CD14-positive monocyte (primary cell): ENCODE measurements around the gene PDZD8. TPM values are rescaled to one million over a fixed set of nuclear protein-coding genes. Genes with fewer than 3 reads are reported as not detected.

Source experiments
- DNase-seq, 3 donors: peaks; one replicate each; pipeline ENCODE4 v3.0.0-alpha.2; 2011 to 2022
- H2AFZ ChIP-seq: 2 replicates; pipeline ENCODE4 v1.6.0; 2012; ENCODE audit warnings: mild to moderate bottlenecking, low read depth, low read length, inconsistent platforms; ENCODE audit not compliant: insufficient read depth, poor library complexity, severe bottlenecking
- H3K27ac ChIP-seq, 2 donors: 1 replicate in 1 of 2; 2 replicates in 1 of 2; pipeline ENCODE4 v1.5.1; 2012 to 2013; ENCODE audit warnings: low read length in 2 of 2, control low read depth in 1 of 2, inconsistent platforms in 1 of 2, low read depth in 1 of 2, mild to moderate bottlenecking in 1 of 2
- H3K27me3 ChIP-seq, 2 donors: one replicate each; pipeline versions ENCODE4 v1.6.0 to v1.6.1; 2011 to 2013; ENCODE audit warnings: low read length in 2 of 2; ENCODE audit not compliant: control insufficient read depth in 2 of 2, insufficient read depth in 2 of 2
- H3K36me3 ChIP-seq, 2 donors: replicated peaks in 1 of 2; 1 replicate in 1 of 2; 2 replicates in 1 of 2; pipeline versions ENCODE4 v1.5.1 to v1.6.1; 2012 to 2013; ENCODE audit warnings: low read length in 2 of 2, control low read depth in 1 of 2, inconsistent platforms in 1 of 2, mild to moderate bottlenecking in 1 of 2; ENCODE audit not compliant: insufficient read depth in 2 of 2, control insufficient read depth in 1 of 2
- H3K4me1 ChIP-seq, 2 donors: 1 replicate in 1 of 2; 2 replicates in 1 of 2; pipeline versions ENCODE4 v1.5.1 to v1.6.1; 2012 to 2013; ENCODE audit warnings: low read length in 2 of 2, control low read depth in 1 of 2, inconsistent platforms in 1 of 2, mild to moderate bottlenecking in 1 of 2, moderate library complexity in 1 of 2; ENCODE audit not compliant: insufficient read depth in 2 of 2, control insufficient read depth in 1 of 2
- H3K4me2 ChIP-seq: replicated peaks from 2 replicates; pipeline ENCODE3; 2012; ENCODE audit warnings: low read length, moderate library complexity, mild to moderate bottlenecking; ENCODE audit not compliant: poor library complexity, severe bottlenecking; ENCODE audit errors: extremely low read depth
- H3K4me3 ChIP-seq, 3 experiments: fragments of 200-600 bp in 1 of 3; sonication (generic) in 1 of 3; replicated peaks in 1 of 3; 1 replicate in 2 of 3; 2 replicates in 1 of 3; pipeline ENCODE4 v1.5.1; 2011 to 2013; ENCODE audit warnings: low read length in 3 of 3, mild to moderate bottlenecking in 3 of 3, control low read depth in 2 of 3, low read depth in 2 of 3, inconsistent platforms in 1 of 3, moderate library complexity in 1 of 3
- H3K79me2 ChIP-seq: 2 replicates; pipeline ENCODE4 v1.6.0; 2012; ENCODE audit warnings: mild to moderate bottlenecking, control low read depth, inconsistent platforms, low read length, moderate library complexity; ENCODE audit not compliant: insufficient read depth
- H3K9ac ChIP-seq: 2 replicates; pipeline ENCODE4 v1.6.0; 2017; ENCODE audit warnings: low read length, mild to moderate bottlenecking; ENCODE audit not compliant: insufficient read depth, poor library complexity, severe bottlenecking
- H3K9me3 ChIP-seq, 2 donors: replicated peaks in 1 of 2; 1 replicate in 1 of 2; 2 replicates in 1 of 2; pipeline versions ENCODE4 v1.5.1 to v1.6.1; 2012 to 2013; ENCODE audit warnings: low read length in 2 of 2, control low read depth in 1 of 2; ENCODE audit not compliant: control insufficient read depth in 1 of 2, insufficient read depth in 1 of 2
- H4K20me1 ChIP-seq: 2 replicates; pipeline ENCODE4 v1.6.0; 2012; ENCODE audit warnings: mild to moderate bottlenecking, low read length, control low read depth, moderate library complexity; ENCODE audit not compliant: insufficient read depth
- H3K27ac Mint-ChIP-seq, 7 donors: one replicate each; pipeline ENCODE4 v1.8.0; 2020; ENCODE audit warnings: mild to moderate bottlenecking in 7 of 7, mixed read lengths in 7 of 7, moderate library complexity in 6 of 7, inconsistent platforms in 2 of 7
- H3K27me3 Mint-ChIP-seq, 3 donors: one replicate each; pipeline ENCODE4 v1.8.0; 2021 to 2022; ENCODE audit warnings: low read depth in 3 of 3, mild to moderate bottlenecking in 3 of 3, mixed read lengths in 3 of 3, moderate library complexity in 3 of 3, inconsistent platforms in 1 of 3
- H3K36me3 Mint-ChIP-seq, 2 donors: one replicate each; pipeline ENCODE4 v1.8.0; 2020; ENCODE audit warnings: mixed read lengths in 2 of 2, inconsistent platforms in 1 of 2, mild to moderate bottlenecking in 1 of 2
- H3K4me1 Mint-ChIP-seq: one replicate; pipeline ENCODE4 v1.8.0; 2020; ENCODE audit warnings: mild to moderate bottlenecking, mixed read lengths
- H3K4me3 Mint-ChIP-seq, 2 donors: one replicate each; pipeline ENCODE4 v1.8.0; 2020; ENCODE audit warnings: mild to moderate bottlenecking in 2 of 2, mixed read lengths in 2 of 2, moderate library complexity in 1 of 2
- H3K9me3 Mint-ChIP-seq, 7 donors: one replicate each; pipeline ENCODE4 v1.8.0; 2020 to 2022; ENCODE audit warnings: mixed read lengths in 7 of 7, mild to moderate bottlenecking in 6 of 7, moderate library complexity in 6 of 7, inconsistent platforms in 2 of 7
- WGBS: methylation state at CpG from one replicate; pipeline ENCODE4 v1.1.5; 2013; ENCODE audit warnings: missing lambda C conversion rate; ENCODE audit not compliant: insufficient coverage; 5-methylcytosine and 5-hydroxymethylcytosine counted together
- intact Hi-C, 2 donors: fragments of 100-400 bp; cut with micrococcal nuclease; formaldehyde crosslinking; loops; one replicate each; pipeline versions ENCODE4 v1.15.0 to v1.15.1; 2023
- polyA plus RNA-seq, 3 donors: library from polyadenylated mRNA; depleted of rRNA in 1 of 3; unstranded in 2 of 3; stranded (reverse) in 1 of 3; fragments of 300-500 nt in 2 of 3; fragments of >200 nt in 1 of 3; fragmentation: Illumina TruSeq in 2 of 3; gene quantifications; 1 replicate in 2 of 3; 2 replicates in 1 of 3; pipeline ENCODE4 v1.2.3, GENCODE V29; 2012 to 2021
- TF ChIP-seq, protein P1 (sequence below): fragments of 200-600 bp; IDR thresholded peaks from one replicate; pipeline ENCODE4 v1.8.0; 2022; ENCODE audit warnings: antibody characterized with exemption, mild to moderate bottlenecking

Gene PDZD8
- polyA plus RNA-seq, 3 donors = 4.6 to 104 (median 9.0) TPM

DNA sequence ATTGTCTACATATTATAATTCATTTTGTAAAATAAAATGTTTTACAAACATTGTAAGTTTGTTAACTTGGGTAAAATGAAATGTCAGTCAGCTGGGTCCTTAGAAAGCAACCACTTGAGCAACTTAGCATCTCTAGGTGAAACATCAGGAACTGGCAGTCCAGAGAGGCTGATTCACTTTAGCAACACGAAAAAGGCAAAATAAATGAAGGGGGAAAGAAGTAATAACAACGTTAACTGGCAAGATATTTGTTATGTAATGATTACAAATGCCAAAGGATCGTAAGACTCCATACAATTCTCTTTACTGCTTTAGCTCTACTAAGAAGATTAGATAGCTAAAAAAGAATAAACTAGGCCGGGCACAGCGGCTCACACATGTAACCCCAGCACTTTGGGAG is 5.0 kb downstream of the PDZD8 start:
- H3K27me3 Mint-ChIP-seq = peaks cover 0 to 2% (median 0%) of the 10 kb centered on the region in 3 donors
- peaks cover 92% of the 10 kb centered on the region for H4K20me1 ChIP-seq
- no peak overlapping the region for H3K4me3 Mint-ChIP-seq
- H3K9me3 Mint-ChIP-seq = no peaks in the 10 kb centered on the region
- no peaks in the 10 kb centered on the region for H3K9me3 ChIP-seq
- no peak overlapping the region for H3K4me2 ChIP-seq
- H3K79me2 ChIP-seq = peaks cover 100% of the 10 kb centered on the region
- intact Hi-C loops = loop anchor here in 1 of 2 donors (10.0 kb wide), 2 partner anchors 675 to 1385 kb away; partner anchors contain the start of genes CACUL1 and RAB11FIP2
- no peak overlapping the region for H3K4me3 ChIP-seq
- H3K36me3 ChIP-seq = no peaks in the 10 kb centered on the region
- H3K9ac ChIP-seq = no peak overlapping the region
- H3K27ac ChIP-seq = peak overlapping the region in 1 of 2 donors; percentile 37
- TF ChIP-seq, protein P1, sequence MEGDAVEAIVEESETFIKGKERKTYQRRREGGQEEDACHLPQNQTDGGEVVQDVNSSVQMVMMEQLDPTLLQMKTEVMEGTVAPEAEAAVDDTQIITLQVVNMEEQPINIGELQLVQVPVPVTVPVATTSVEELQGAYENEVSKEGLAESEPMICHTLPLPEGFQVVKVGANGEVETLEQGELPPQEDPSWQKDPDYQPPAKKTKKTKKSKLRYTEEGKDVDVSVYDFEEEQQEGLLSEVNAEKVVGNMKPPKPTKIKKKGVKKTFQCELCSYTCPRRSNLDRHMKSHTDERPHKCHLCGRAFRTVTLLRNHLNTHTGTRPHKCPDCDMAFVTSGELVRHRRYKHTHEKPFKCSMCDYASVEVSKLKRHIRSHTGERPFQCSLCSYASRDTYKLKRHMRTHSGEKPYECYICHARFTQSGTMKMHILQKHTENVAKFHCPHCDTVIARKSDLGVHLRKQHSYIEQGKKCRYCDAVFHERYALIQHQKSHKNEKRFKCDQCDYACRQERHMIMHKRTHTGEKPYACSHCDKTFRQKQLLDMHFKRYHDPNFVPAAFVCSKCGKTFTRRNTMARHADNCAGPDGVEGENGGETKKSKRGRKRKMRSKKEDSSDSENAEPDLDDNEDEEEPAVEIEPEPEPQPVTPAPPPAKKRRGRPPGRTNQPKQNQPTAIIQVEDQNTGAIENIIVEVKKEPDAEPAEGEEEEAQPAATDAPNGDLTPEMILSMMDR = no peak
- peak overlapping the region in 2 of 7 donors; percentile 28 to 77 for H3K27ac Mint-ChIP-seq
- no peak overlapping the region for H2AFZ ChIP-seq
- H3K4me1 ChIP-seq = peaks cover 26 to 50% of the 10 kb centered on the region in 2 donors
- H3K36me3 Mint-ChIP-seq = peaks cover 0 to 13% of the 10 kb centered on the region in 2 donors
- H3K27me3 ChIP-seq = no peaks in the 10 kb centered on the region
- no peak for DNase-seq
- no CpG with 5 or more reads among the region's 5 CpGs for WGBS
- peaks cover 69% of the 10 kb centered on the region for H3K4me1 Mint-ChIP-seq

DNA sequence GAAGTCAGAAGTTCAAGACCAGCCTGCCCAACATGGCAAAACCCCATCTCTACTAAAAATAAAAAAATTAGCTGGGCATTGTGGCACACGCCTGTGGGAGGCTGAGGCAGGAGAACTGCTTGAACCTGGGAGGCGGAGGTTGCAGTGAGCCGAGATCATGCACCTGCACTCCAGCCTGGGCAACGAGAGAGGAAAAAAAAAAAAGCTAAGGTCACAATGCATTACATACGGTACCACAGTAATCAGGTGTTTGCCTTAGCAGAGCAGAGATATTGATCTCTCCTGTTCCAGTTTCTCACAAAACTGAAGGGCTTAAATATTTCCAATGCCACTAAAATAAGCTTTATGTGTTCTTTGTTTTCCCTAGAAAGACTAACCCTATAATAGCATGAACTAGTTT is 7.5 kb downstream of the PDZD8 start:
- H2AFZ ChIP-seq = no peak overlapping the region
- H3K27ac Mint-ChIP-seq = no peak overlapping the region
- TF ChIP-seq, protein P1 = no peak

More for the DNA sequence above, 7.5 kb downstream of the PDZD8 start:
- Mint-ChIP-seq H3K27me3 (peaks cover 0 to 2% (median 0%) of the 10 kb centered on the region in 3 donors), H3K36me3 (peaks cover 0 to 13% of the 10 kb centered on the region in 2 donors), H3K4me3 (no peak overlapping the region), H3K9me3 (no peaks in the 10 kb centered on the region), H3K4me1 (peaks cover 77% of the 10 kb centered on the region)
- DNase-seq = no peak
- Histone ChIP-seq H3K9me3 (no peaks in the 10 kb centered on the region), H3K79me2 (peaks cover 100% of the 10 kb centered on the region), H4K20me1 (peaks cover 100% of the 10 kb centered on the region), H3K27ac (no peak overlapping the region), H3K4me3 (no peak overlapping the region), H3K9ac (no peak overlapping the region), H3K4me2 (no peak overlapping the region), H3K27me3 (no peaks in the 10 kb centered on the region), H3K36me3 (no peaks in the 10 kb centered on the region), H3K4me1 (peaks cover 22 to 46% of the 10 kb centered on the region in 2 donors)
- WGBS = no CpG with 5 or more reads among the region's 5 CpGs
- intact Hi-C loops = no loop called here
